ENCODE data around the gene SELENOV. TPM values are rescaled to one million over a fixed set of nuclear protein-coding genes. Genes with fewer than 3 reads are reported as not detected.

The SELENOV gene
- 4.7 TPM for total RNA-seq

DNA sequence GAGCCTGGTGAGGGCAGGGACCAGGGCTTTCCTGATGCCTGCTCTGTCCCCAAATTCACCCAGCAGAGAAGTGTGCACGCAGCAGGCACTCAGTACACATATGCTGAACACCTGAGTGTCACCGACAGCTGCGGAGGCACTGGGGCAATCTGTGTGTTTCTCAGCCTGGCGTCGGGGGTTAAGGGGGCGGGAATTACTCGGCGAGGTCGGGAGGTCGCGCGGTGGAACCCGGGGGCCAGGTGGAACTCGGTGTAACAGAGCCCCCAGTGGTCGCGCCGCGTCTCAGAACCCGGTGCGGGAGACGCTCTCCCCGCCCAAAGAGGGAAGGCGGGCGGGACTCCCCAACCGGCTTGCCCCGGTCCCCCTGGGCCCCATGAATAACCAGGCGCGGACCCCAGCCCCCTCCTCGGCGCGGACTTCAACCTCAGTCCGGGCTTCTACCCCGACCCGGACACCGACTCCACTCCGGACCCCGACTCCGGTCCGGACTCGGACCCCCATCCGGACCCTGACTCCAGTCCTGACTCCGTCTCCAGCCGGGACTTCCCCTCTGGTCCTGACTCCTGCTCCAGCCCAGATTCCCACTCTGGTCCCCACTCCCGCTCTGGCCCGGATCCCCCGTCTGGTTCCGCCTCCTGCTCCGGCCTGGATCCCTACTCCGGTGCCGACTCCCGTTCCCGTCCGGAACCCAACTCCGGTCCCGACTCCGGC, at the start of gene SELENOV:
Gene SELENOV (plus strand): TSS at position 300 of the 711 bp plus-strand sequence. CDS start 74 bp downstream, at position 374.

DNA sequence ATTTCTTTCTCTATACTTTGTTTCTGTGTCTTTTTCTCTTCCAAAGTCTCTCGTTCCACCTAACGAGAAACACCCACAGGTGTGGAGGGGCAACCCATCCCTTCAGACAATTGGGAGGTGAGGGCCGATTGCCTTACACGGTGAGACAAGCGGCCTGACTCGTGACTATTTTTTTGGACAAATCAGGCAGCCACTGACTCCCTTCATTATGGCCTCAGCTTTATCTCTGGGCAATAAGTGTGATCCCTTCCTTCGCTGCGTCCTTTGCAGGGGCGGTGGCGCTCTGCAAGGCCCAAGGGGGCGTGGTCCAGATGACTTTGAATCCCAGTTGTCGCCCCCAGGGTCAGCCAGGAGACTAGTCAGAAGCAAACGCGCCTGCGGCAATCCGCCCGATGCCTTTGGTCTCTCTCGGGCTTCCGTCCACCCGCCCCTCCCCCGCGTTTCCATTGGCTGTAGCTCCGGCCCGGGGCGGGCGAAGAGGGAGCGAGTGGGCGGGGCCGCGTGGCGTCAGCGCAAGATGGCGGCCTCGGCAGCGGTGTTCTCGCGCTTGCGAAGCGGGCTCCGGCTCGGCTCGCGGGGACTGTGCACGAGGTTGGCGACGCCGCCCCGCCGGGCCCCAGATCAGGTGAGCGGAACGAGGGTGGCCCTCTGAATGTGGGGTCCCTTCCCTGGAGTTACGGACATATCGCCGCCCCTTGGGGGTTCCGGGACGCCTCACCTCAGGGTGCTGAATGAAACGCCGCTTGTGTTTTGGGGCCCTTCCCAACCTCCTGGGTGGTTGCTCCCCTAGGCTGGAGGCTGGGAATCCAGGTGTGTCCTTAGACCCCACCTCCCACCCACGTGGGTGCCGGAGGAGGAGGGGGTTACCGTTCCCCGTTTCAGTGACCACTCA, 34.4 kb upstream of the SELENOV start, which contains the start of gene TIMM50:
Gene TIMM50 (plus strand): TSS at position 502 of the 892 bp plus-strand sequence. CDS start 16 bp downstream, at position 518.

DNA sequence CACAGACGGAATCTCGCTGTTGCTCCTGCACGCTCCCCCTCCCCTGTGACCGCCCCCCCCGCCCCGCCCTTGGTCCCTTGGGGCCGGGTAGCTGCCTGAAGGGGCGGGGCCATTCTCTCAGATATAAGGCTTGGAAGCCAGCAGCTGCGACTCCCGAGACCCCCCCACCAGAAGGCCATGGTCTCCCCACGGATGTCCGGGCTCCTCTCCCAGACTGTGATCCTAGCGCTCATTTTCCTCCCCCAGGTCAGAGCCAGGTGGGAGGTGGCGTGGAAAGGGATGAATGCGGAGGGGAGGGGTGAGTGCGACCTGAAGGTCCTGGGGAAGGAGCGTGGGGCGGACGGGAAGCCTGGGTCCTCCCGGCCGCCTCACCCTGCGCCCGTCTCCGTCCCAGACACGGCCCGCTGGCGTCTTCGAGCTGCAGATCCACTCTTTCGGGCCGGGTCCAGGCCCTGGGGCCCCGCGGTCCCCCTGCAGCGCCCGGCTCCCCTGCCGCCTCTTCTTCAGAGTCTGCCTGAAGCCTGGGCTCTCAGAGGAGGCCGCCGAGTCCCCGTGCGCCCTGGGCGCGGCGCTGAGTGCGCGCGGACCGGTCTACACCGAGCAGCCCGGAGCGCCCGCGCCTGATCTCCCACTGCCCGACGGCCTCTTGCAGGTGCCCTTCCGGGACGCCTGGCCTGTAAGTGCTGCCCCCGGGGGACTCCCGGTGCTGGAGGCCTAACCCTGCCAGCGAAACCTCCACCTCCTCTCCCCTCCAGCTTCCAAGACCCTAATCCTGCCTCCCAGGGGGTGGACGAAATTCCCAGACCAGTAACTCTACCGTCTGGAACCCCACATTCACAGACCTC, 15.9 kb upstream of the SELENOV start, which contains the start of gene DLL3:
Gene DLL3 (plus strand): TSS at position 150 of the 845 bp plus-strand sequence. CDS start 28 bp downstream, at position 178.

GRCh38 chr19:39532233-39533002, 17.5 kb downstream of the SELENOV start, which contains the start of gene EID2B:
EID2B (minus strand) TSS chr19:39532852; CDS start chr19:39532802, 50 bp downstream.

DNA sequence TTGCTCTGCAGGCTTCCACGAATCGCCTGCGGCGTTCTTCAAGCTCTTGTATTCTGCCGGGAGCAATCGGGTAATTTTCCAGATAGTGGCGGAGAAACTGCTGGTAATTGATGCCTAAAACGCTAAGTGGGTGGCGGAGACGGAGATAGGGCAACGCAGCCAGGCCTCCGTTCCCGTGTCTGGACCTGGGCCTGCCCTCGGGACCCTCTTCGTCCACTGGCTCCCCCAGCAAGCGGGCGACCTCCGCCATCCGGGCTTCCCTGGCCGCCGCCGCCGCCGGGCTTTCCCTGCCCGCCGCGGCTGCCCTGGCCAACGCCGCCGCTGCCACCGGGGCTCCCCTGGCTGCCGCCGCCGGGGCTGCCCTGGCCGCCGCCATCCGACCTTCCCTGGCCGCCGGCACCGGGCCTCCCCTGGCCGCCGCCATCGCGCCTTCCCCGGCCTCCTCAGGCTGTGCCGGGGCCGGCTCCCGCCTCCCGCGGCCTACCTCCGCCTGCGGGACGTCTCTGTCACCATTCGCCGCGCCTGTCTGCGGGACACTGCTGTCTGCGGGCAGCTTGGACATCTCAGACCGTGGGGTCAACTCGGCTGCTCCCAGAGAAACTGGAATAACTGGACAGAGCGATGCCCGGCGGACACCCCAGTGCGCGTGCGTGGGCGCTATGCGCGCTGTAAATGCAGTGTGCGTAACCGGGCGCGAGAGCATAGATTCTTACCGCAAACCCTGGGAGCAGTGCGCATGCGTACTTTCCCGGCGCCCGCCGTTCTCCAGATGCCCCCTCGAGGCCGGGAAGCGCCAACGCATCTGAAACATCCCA, 24.8 kb downstream of the SELENOV start, which contains the start of gene EID2:
Gene EID2 (minus strand): TSS at position 644 of the 815 bp plus-strand sequence. CDS start 82 bp downstream, at position 562.

Other genes with a start within 250 kb of the SELENOV start
- gene IFNL2, start 246.7 kb upstream of the SELENOV start, total RNA-seq: not detected
- not detected for gene IFNL1, start 218.7 kb upstream of the SELENOV start, total RNA-seq
- gene LRFN1, start 194.3 kb upstream of the SELENOV start, total RNA-seq: 2.7 TPM
- gene GMFG, start 179.1 kb upstream of the SELENOV start, total RNA-seq: 19.1 TPM
- gene SAMD4B, start 172.7 kb upstream of the SELENOV start, total RNA-seq: 87.2 TPM
- gene PAF1, start 124.0 kb upstream of the SELENOV start, total RNA-seq: 30.4 TPM
- gene MED29, start 123.8 kb upstream of the SELENOV start, total RNA-seq: 58.0 TPM
- gene ZFP36, start 108.3 kb upstream of the SELENOV start, total RNA-seq: 56.6 TPM
- 76.6 TPM for gene PLEKHG2, start 102.5 kb upstream of the SELENOV start, total RNA-seq
- gene RPS16, start 79.2 kb upstream of the SELENOV start, total RNA-seq: 259 TPM
- gene SUPT5H, start 69.6 kb upstream of the SELENOV start, total RNA-seq: 57.6 TPM
- gene TIMM50, start 34.3 kb upstream of the SELENOV start, total RNA-seq: 43.8 TPM
- gene DLL3, start 16.2 kb upstream of the SELENOV start, total RNA-seq: 0.35 TPM
- 4.7 TPM for gene EID2B, start 17.7 kb downstream of the SELENOV start, total RNA-seq
- 13.2 TPM for gene EID2, start 25.0 kb downstream of the SELENOV start, total RNA-seq
- gene LGALS13, start 87.4 kb downstream of the SELENOV start, total RNA-seq: not detected
- gene LGALS16, start 140.8 kb downstream of the SELENOV start, total RNA-seq: not detected
- not detected for gene LGALS14, start 189.3 kb downstream of the SELENOV start, total RNA-seq
- gene CLC, start 222.9 kb downstream of the SELENOV start, total RNA-seq: 4.4 TPM

All from metanephros (tissue), 1 donor.